ENCODE data around the gene DIPK2B.

- no peak for TF ChIP-seq MZF1 (CRISPR knock-in tag; IDR thresholded peaks at IDR 0.05; ENCODE audit: borderline replicate concordance)
- TF ChIP-seq ZNF253 (CRISPR knock-in tag; IDR thresholded peaks at IDR 0.05; ENCODE audit: borderline replicate concordance): no peak
- no peak for TF ChIP-seq BRCA1 (CRISPR knock-in tag; IDR thresholded peaks at IDR 0.05)
- no peak for TF ChIP-seq CHD4 (IDR thresholded peaks at IDR 0.05; ENCODE audit: borderline replicate concordance, low read length)
- TF ChIP-seq, protein P1, sequence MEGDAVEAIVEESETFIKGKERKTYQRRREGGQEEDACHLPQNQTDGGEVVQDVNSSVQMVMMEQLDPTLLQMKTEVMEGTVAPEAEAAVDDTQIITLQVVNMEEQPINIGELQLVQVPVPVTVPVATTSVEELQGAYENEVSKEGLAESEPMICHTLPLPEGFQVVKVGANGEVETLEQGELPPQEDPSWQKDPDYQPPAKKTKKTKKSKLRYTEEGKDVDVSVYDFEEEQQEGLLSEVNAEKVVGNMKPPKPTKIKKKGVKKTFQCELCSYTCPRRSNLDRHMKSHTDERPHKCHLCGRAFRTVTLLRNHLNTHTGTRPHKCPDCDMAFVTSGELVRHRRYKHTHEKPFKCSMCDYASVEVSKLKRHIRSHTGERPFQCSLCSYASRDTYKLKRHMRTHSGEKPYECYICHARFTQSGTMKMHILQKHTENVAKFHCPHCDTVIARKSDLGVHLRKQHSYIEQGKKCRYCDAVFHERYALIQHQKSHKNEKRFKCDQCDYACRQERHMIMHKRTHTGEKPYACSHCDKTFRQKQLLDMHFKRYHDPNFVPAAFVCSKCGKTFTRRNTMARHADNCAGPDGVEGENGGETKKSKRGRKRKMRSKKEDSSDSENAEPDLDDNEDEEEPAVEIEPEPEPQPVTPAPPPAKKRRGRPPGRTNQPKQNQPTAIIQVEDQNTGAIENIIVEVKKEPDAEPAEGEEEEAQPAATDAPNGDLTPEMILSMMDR (CRISPR knock-in tag; IDR thresholded peaks at IDR 0.05): no peak
- TF ChIP-seq, protein P2, sequence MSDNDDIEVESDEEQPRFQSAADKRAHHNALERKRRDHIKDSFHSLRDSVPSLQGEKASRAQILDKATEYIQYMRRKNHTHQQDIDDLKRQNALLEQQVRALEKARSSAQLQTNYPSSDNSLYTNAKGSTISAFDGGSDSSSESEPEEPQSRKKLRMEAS (IDR thresholded peaks at IDR 0.05): no peak
- no peak for TF ChIP-seq ZBTB1 (CRISPR knock-in tag; IDR thresholded peaks at IDR 0.05; ENCODE audit: borderline replicate concordance)
- no peak for TF ChIP-seq EED (CRISPR knock-in tag; IDR thresholded peaks at IDR 0.05)
- TF ChIP-seq CBX2 (IDR thresholded peaks at IDR 0.05; ENCODE audit: low read depth, low read length): no peak
- TF ChIP-seq CBX2 (CRISPR knock-in tag; IDR thresholded peaks at IDR 0.05; ENCODE audit: low read depth): no peak
Observed at GRCh38 chrX:45198301-45198700, 2.4 kb downstream of the DIPK2B start.
